Stimulated activated naive CD4-positive, alpha-beta T cell treated with Interleukin-2 at 50 U/mL for 16 hours (primary cell): ENCODE results near the gene AMZ1.

ENCODE experiments used
- DNase-seq: peaks from one replicate; lab custom pipeline; 2025; lab: John Stamatoyannopoulos, UW

The AMZ1 gene

GRCh38 chr7:2651336-2651735, 36.7 kb upstream of the AMZ1 start:
- DNase-seq, result no peak

- no peak for DNase-seq
Measured at GRCh38 chr7:2651847-2652735, 35.9 kb upstream of the AMZ1 start.

- DNase-seq, result no peak
Measured at GRCh38 chr7:2652736-2653060, 35.3 kb upstream of the AMZ1 start.

- no peak for DNase-seq
Measured at GRCh38 chr7:2654059-2654458, 33.9 kb upstream of the AMZ1 start.

GRCh38 chr7:2655870-2656614, 32.0 kb upstream of the AMZ1 start:
- DNase-seq, result no peak

GRCh38 chr7:2657208-2657607, 30.8 kb upstream of the AMZ1 start:
- no peak for DNase-seq

- DNase-seq, result no peak
Measured at GRCh38 chr7:2657920-2658671, 29.9 kb upstream of the AMZ1 start.

GRCh38 chr7:2658941-2659340, 29.1 kb upstream of the AMZ1 start:
- DNase-seq, result no peak

GRCh38 chr7:2659556-2660358, 28.2 kb upstream of the AMZ1 start:
- no peak for DNase-seq

- DNase-seq, result no peak
Measured at GRCh38 chr7:2660359-2661095, 27.5 kb upstream of the AMZ1 start.

GRCh38 chr7:2661096-2661449, 26.9 kb upstream of the AMZ1 start:
- no peak for DNase-seq

GRCh38 chr7:2661602-2662272, 26.3 kb upstream of the AMZ1 start:
- DNase-seq, result no peak

GRCh38 chr7:2662273-2663120, 25.5 kb upstream of the AMZ1 start:
- no peak for DNase-seq

GRCh38 chr7:2663121-2663886, 24.7 kb upstream of the AMZ1 start:
- DNase-seq, result no peak

GRCh38 chr7:2663960-2664359, 24.0 kb upstream of the AMZ1 start:
- no peak for DNase-seq

- no peak for DNase-seq
Measured at GRCh38 chr7:2665359-2665791, 22.6 kb upstream of the AMZ1 start.

- DNase-seq, result no peak
Measured at GRCh38 chr7:2666155-2666554, 21.8 kb upstream of the AMZ1 start.

GRCh38 chr7:2666588-2667250, 21.3 kb upstream of the AMZ1 start:
- no peak for DNase-seq
